Measurements from ENCODE around the gene ZBTB38.

ZBTB38 gene

DNA sequence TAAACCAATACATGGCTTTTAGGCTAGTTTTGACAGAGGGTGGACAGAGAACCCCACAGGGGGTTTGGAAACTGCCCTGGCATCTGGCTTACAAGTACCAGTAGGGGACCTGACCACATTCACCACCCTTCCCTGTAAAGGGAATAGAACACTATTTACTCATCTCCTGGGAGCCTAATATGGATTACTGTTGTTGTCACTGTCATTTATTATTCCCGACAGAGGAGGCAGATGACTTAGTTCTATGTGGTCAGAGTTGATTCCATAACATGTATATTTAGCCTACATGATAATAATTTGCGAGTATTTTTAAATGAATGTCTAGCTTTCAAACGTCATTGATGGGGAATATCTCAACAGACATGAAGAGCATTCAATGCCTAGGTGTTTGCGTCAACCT is 15.9 kb downstream of the ZBTB38 start:
- FAIRE-seq (no peak), DNase-seq (ENCODE audit: insufficient read length, low spot score) (no peak)

- FAIRE-seq, result no peak
- no peak for DNase-seq (ENCODE audit: insufficient read length, low spot score)
These were observed 16.3 kb downstream of the ZBTB38 start for GRCh38 chr3:141384575-141384974.

- FAIRE-seq (no peak), DNase-seq (ENCODE audit: insufficient read length, low spot score) (no peak)
These were observed 17.3 kb downstream of the ZBTB38 start for GRCh38 chr3:141385406-141386125.

DNA sequence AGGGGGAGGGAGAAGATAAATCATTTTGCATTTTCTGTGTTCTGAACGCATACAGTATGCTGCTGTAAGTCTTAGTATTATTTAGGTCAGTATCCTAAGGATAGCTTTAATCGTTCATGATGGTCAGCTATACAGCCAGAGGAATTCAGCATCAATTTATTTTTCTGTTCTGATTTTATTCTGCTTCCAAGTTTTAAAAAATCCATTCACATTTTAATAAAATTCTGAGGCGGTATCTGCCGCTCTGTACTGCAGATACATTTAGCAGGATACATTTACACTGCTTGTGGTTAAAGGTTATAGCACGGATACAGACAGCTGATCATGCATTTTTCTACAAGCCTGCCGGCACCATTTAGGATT is 17.8 kb downstream of the ZBTB38 start:
- FAIRE-seq (no peak), DNase-seq (ENCODE audit: insufficient read length, low spot score) (no peak)

DNA sequence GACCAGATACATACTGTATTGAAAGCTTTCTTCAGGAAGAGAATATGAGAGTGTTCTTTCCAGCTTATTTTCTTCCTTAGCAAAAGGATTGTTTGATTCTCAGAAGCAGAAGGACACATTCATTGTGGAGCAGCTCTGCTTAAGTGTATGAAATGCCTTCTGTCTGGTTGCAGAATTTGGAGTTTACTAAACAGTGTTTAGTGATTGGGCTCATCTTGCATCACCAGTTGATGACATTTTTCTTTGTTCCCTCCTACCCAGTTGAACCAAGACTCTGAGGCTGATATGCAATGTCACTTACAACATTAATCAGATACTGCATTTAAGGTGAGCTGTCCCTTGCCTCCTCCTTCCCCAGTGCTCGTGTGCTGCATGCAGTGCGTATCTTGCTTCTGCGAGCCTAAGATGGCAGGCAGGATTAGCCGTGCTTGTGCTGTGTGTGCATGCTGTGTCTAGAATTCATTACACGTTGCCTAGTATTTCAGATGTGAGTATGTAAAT is 18.4 kb downstream of the ZBTB38 start:
- FAIRE-seq (no peak), DNase-seq (ENCODE audit: insufficient read length, low spot score) (no peak)

DNA sequence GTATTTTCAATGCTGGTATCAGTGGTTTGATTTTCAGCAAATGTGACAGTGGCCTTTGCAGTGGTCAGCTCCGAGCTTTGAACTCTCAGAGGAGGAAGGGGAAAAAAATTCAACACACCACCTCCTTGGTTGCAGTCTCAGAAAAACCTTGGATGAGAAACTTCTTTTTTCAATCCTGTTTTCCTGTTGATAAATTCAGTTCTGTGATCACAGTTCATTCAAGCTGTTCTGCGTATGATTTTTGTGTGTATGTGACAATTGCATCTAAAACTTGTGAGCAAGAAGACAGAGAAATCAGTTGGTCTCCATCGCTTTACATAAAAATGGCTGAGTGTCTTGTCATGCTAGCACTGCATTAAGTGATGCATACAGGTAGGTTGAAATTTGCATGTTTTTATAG is 19.2 kb downstream of the ZBTB38 start:
- FAIRE-seq, result no peak
- no peak for DNase-seq (ENCODE audit: insufficient read length, low spot score)

- FAIRE-seq, result no peak
- DNase-seq (ENCODE audit: insufficient read length, low spot score), result no peak
These were observed 20.1 kb downstream of the ZBTB38 start for GRCh38 chr3:141388395-141388794.

DNA sequence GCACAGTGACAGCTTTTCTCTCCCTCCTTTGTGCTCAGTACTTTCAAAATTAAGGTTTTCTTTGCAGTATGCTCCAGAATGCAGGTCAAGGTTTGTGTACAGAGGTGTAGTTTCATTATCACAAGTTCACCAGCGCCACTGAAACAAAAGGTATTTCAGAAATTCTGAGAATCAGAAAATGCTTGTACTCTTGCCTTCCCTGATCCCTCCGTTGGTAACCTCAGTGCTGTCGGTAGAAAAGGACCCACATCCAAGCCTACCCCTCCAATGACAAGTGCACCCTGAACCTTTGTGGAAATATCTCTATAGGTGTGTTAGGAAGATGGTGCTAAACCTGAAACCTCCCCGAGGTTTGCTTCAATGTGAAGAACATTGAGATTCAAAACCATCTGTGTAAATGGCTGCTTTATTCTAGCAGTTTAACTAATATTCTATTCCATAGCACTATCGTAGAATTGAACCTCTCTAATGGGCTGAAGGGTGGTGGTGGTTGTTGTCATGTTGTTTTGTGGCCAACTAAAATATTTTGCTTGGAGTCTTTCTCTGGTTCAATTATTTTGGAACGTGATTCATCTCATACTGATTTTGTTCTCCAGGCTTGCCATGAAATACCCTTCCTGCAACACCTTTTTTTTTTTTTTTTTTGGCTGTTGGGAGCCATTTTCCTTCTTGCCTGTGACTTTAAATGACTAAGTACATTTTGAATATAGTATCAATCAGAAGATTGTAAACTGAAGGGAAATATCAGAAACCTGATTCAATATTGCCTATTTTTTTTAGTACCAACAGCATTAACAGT is 20.7 kb downstream of the ZBTB38 start:
- DNase-seq (ENCODE audit: insufficient read length, low spot score) (no peak), FAIRE-seq (no peak)

DNA sequence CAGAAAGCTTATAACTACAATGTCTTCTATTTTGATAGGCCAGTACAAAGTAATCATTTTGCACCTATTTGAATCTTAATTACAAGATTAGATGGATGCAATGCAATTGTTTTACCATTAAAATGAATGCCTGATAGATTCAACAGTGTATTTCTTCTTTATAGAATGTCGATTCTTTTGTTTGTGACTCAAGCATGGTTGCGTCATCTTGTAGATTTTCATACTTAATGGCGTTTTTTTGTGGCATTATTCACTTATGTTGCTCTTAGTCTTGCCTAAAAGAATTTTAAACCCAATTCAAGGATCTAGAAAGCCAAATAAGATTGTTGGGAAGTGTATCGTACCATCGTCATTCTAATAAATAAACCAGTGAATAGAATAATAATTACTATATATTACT is 21.4 kb downstream of the ZBTB38 start:
- no peak for DNase-seq (ENCODE audit: insufficient read length, low spot score)
- no peak for FAIRE-seq

DNA sequence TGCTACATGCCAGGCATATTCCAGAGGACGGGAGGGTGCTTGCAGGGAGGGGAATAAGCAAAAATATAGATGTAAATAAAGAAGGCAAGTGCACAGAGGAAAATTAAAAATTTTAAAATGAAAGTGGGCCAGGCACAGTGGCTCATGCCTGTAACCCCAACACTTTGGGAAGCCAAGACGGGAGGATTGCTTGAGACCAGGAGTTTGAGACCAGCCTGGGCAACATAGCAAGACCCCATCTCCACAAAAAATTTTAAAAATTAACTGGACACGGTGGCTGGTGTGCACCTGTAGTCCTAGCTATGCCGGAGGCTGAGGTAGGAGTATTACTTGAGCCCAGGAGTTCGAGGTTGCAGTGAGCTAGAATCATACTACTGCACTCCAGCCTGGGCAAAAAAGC is 22.4 kb downstream of the ZBTB38 start:
- DNase-seq (ENCODE audit: insufficient read length, low spot score), result no peak
- no peak for FAIRE-seq

DNA sequence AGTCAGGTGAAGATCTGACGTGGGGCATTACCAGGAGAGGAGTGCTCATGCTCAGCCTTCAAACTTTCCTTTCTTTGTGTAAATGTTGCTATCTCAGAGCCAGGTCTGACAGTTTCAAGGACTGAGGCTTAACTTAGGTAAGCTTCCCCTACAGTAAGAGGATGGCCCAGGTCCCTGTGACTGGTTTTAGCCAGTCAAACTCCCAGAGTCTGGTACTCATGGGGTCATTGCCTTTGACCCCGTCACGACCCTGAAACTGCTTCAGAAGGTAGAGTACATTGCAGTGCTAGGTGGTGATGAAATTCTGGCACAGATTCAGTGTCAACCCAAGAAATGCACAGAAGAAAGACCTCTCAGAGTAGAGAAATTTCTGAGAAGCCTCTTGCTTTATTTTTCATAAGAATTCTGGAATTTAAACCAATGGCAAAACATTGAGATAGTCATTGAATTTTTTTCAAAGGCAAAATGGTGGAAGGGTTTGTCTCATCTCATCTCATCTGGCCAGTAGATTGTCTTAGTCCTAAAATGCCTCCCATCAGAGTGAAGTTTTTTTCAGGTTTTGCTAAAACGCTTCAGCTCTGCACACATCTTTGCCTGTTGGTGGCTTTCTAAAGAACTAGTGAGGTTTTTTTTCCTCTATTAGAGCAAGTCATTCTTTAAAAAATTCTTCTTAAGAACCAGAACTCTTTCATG is 23.1 kb downstream of the ZBTB38 start:
- no peak for FAIRE-seq

GRCh38 chr3:141391991-141392316 is 23.6 kb downstream of the ZBTB38 start:
- FAIRE-seq (no peak), DNase-seq (ENCODE audit: insufficient read length, low spot score) (no peak)

More for the DNA sequence above, 23.1 kb downstream of the ZBTB38 start:
- no peak for DNase-seq (ENCODE audit: insufficient read length, low spot score)

DNA sequence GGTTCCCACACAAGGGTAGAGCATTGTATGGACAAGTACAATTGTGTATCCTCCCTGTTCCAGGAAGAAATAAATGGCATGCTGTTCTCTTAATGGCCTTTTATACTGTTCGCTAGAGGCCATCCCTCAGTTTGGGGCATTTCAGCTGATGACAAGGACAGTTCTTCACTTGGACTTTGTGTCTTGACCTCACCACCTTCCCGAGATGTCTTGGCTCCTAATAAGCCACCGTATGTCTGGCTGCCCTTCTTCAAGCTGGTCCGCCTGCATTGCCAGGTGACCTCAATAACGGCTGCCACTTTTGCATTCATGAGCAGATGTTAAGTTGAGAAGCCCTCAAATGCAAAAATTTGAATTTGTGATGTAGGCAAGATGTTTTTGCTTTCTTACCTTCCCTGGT is 24.1 kb downstream of the ZBTB38 start:
- DNase-seq (ENCODE audit: insufficient read length, low spot score) (no peak), FAIRE-seq (no peak)

- DNase-seq (ENCODE audit: insufficient read length, low spot score), result no peak
These were observed 24.8 kb downstream of the ZBTB38 start for GRCh38 chr3:141392897-141393734.

GRCh38 chr3:141393735-141394076 is 25.4 kb downstream of the ZBTB38 start:
- DNase-seq (ENCODE audit: insufficient read length, low spot score) (no peak), FAIRE-seq (no peak)

More at GRCh38 chr3:141392897-141393734, 24.8 kb downstream of the ZBTB38 start:
- FAIRE-seq, result no peak

GRCh38 chr3:141394560-141394959 is 26.3 kb downstream of the ZBTB38 start:
- DNase-seq (ENCODE audit: insufficient read length, low spot score) (no peak), FAIRE-seq (no peak)

GRCh38 chr3:141395005-141395589 is 26.8 kb downstream of the ZBTB38 start:
- no peak for FAIRE-seq
- no peak for DNase-seq (ENCODE audit: insufficient read length, low spot score)

GRCh38 chr3:141397996-141398395 is 29.7 kb downstream of the ZBTB38 start:
- no peak for FAIRE-seq
- no peak for DNase-seq (ENCODE audit: insufficient read length, low spot score)

DNA sequence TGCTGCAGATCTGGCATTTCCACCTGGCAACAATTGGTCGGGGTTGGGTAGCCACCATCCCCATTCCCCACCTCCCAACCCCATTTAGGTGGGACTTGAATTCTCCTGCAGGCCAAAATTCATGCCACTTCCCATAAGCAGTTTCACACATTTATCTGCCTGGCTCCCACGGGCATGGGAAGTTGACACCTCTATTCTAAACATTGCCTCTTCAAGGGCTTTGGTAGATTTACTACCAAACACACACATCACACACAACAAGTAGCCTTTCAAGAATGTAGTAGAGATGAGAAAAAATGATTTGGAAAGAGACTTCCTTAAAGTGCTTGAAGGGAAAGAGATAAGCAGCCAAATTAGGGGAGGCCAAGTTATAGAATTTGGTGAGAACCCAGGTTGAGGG is 30.9 kb downstream of the ZBTB38 start:
- DNase-seq (ENCODE audit: insufficient read length, low spot score) (no peak), FAIRE-seq (no peak)

Data from HTR-8/SVneo (cell line).